ENCODE results near the gene CCDC33.

The CCDC33 gene

GRCh38 chr15:74261041-74261440 is 24.9 kb downstream of the CCDC33 start:
- TF ChIP-seq, protein P1, sequence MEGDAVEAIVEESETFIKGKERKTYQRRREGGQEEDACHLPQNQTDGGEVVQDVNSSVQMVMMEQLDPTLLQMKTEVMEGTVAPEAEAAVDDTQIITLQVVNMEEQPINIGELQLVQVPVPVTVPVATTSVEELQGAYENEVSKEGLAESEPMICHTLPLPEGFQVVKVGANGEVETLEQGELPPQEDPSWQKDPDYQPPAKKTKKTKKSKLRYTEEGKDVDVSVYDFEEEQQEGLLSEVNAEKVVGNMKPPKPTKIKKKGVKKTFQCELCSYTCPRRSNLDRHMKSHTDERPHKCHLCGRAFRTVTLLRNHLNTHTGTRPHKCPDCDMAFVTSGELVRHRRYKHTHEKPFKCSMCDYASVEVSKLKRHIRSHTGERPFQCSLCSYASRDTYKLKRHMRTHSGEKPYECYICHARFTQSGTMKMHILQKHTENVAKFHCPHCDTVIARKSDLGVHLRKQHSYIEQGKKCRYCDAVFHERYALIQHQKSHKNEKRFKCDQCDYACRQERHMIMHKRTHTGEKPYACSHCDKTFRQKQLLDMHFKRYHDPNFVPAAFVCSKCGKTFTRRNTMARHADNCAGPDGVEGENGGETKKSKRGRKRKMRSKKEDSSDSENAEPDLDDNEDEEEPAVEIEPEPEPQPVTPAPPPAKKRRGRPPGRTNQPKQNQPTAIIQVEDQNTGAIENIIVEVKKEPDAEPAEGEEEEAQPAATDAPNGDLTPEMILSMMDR (IDR thresholded peaks at IDR 0.05; ENCODE audit: low read depth, low read length, missing control alignments) = no peak
- DNase-seq (ENCODE audit: extremely low read depth, low read depth) = no peak
- H3K4me3 ChIP-seq (replicated peaks; ENCODE audit: low read depth, low read length) = no peak overlapping the region

DNA sequence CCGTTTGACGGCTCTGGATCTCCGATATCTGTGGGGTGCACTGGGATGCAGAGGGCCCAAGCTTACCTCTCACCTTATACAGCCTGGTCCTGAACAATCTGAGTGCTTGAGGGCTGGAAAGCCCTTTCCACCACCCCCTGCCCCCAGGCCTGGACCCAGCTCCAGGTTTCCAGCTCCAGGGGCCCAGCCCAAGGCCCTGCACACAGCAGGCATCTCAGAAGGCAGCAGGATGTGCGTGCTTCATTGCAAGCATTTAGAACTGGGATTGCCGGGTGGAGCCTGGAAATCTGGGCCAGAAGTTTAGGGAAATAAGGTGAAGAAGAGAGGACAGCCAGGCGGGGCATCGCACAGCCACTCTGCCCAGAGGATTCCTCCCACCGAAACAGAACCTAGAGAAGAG is 25.6 kb downstream of the CCDC33 start:
- DNase-seq (ENCODE audit: extremely low read depth, low read depth) = no peak
- TF ChIP-seq, protein P1 (IDR thresholded peaks at IDR 0.05; ENCODE audit: low read depth, low read length, missing control alignments) = no peak
- no peak overlapping the region for H3K4me3 ChIP-seq (replicated peaks; ENCODE audit: low read depth, low read length)

DNA sequence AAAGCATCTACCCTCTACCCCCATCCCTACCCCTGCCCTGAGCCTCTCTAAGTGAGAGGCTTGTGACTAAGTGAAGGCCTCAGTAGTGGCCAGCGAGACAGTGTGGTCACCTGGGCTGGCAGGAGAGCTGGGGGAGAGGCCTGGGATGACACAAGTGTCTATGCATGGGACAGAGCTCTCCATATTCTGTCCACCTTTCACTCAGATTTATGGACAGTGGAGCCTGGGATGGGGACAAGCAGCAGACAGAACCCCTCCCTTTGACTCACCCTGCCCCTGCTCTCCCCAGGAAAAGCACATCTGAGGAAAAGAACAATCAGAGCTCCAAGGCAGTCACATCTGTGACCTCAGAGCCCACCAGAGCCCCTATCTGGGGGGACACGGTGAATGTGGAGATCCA is 26.0 kb downstream of the CCDC33 start:
- no peak for DNase-seq (ENCODE audit: extremely low read depth, low read depth)

GRCh38 chr15:74262625-74263024 is 26.5 kb downstream of the CCDC33 start:
- TF ChIP-seq, protein P1 (IDR thresholded peaks at IDR 0.05; ENCODE audit: low read depth, low read length, missing control alignments) = no peak
- no peak for DNase-seq (ENCODE audit: extremely low read depth, low read depth)

More for the DNA sequence above, 26.0 kb downstream of the CCDC33 start:
- TF ChIP-seq, protein P1 (IDR thresholded peaks at IDR 0.05; ENCODE audit: low read depth, low read length, missing control alignments) = no peak
- no peak overlapping the region for H3K4me3 ChIP-seq (replicated peaks; ENCODE audit: low read depth, low read length)

DNA sequence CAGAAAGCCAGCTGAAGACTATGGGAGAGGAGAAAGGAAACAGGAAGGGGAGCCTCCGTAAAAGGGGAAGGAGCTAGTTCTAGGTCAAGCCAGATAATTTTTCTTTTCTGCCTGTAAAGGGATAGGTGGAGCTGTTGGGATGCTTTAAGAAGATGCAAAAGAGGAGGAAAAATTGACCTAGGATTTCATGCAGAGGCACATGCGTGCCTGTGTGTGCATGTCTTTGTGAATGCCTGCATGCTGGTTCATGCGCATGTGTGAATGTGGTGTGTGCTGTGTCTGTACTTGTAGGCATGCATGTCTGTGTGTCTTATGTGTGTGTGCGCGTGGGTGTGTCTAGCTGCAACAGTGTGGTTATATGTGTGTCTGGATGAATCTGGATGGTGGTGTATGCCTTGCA is 27.3 kb downstream of the CCDC33 start:
- TF ChIP-seq, protein P1 (IDR thresholded peaks at IDR 0.05; ENCODE audit: low read depth, low read length, missing control alignments) = no peak
- no peak overlapping the region for H3K4me3 ChIP-seq (replicated peaks; ENCODE audit: low read depth, low read length)
- no peak for DNase-seq (ENCODE audit: extremely low read depth, low read depth)

More at GRCh38 chr15:74262625-74263024, 26.5 kb downstream of the CCDC33 start:
- H3K4me3 ChIP-seq (replicated peaks; ENCODE audit: low read depth, low read length) = no peak overlapping the region

- no peak overlapping the region for H3K4me3 ChIP-seq (replicated peaks; ENCODE audit: low read depth, low read length)
- no peak for DNase-seq (ENCODE audit: extremely low read depth, low read depth)
- TF ChIP-seq, protein P1 (IDR thresholded peaks at IDR 0.05; ENCODE audit: low read depth, low read length, missing control alignments) = no peak
These were observed 28.0 kb downstream of the CCDC33 start for GRCh38 chr15:74264081-74264501.

DNA sequence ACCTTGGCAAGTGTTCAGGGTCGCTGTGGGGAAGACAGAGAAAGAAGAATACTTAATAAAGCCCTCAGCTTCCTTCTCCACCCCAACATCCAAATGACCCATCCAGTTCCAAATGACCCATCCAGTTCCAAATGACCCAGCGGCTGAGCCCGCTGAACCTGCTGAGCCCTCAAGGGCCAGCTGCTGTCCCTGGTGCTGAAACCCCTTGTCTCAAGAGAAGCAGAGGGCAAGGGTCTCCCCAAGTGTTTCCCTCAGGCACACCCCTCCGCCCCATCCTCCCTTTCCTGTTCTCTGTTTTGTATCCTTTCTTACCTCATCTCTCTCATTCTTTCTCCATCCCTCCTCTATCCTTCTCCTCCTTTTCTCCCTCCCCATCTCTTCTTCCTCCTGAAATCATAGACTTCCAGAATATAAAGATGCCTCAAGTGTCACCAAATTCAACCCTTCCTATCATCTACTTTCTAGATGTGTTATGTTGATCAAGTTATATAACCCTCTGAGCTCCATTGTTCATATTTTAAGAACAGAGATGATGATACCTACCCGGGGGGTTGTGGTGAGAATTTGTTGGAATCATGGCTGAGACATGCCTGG is 29.0 kb downstream of the CCDC33 start:
- no peak for DNase-seq (ENCODE audit: extremely low read depth, low read depth)
- H3K4me3 ChIP-seq (replicated peaks; ENCODE audit: low read depth, low read length) = no peak overlapping the region
- TF ChIP-seq, protein P1 (IDR thresholded peaks at IDR 0.05; ENCODE audit: low read depth, low read length, missing control alignments) = no peak
